Breast epithelium (tissue), 3 donors: ENCODE measurements around the gene CDA.

Experiments used
- CTCF ChIP-seq, 3 donors: fragments of 450-650 bp; IDR thresholded peaks; one replicate each; pipeline ENCODE4 v1.5.1; 2016 to 2017; ENCODE audit warnings: antibody characterized with exemption in 3 of 3, mild to moderate bottlenecking in 3 of 3, moderate library complexity in 3 of 3
- POLR2AphosphoS5 ChIP-seq, 3 donors: sonication (generic); formaldehyde crosslinking; IDR thresholded peaks; one replicate each; pipeline ENCODE4 v1.6.1; 2017; ENCODE audit warnings: antibody characterized with exemption in 3 of 3

DNA sequence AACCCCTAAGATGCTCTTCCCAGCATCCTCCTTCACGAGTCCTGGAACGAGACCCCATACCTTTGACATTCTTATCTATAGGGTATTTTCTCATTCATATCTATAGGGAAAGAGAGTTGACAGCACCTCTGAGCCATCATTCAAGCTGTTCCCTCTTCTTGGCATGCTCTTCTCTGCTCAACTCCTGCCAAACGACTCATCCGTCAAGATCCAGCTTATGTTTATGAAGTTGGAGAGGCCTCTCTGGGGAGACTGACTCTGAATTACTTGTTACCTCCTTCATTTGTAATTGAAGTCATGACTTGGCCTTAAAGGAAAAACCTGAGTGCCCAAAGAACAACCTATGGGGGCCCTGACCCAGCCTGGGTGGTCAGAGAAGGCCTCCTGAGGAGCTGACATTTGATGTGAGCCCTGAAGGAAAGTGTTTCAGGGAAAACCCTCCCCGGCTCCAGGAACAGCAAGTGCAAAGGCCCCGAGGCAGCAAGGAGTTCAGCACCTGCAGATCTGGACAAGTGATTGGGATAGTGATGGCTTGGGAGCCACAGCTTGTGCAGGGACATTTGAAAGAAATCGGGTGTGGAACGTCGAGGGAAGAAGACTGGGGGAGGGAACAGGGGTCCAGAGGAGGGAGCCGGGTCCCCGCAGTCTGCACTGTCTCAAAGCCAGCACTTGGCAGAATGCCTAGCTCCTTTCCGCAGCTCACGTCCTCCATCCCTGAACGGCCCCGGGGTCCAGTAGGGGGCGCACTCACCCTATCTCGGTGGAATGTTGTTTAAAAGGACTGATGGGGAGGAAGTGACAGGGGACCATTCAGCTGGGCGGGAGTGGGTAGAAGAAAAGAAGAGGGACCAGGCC is 14.0 kb upstream of the CDA start:
- TF ChIP-seq POLR2AphosphoS5 (IDR thresholded peaks at IDR 0.05) (no peak), CTCF (IDR thresholded peaks at IDR 0.05) (peak; percentile 17 to 62 (median 35))
